Measurements from ENCODE around the gene GALNT10.

DNA sequence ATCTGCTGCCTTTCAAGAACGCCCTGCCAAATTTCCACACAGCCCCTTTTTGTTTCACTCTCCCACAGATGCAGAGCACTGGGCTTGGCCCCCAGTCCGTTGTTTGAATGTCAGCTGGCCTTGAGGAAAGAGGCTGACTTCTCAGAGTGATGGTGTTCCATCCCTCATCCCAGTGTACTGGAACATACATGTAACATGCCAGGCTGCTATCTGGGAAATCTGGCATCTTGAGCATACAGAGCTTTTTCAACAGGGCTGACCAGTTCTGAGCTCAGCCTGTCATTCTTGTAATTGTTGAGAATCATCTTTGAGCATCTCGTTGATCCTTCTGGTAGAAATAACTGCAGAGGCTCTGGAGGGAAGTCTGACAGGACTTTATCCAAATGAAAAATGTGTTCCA lies 2.8 kb downstream of the GALNT10 start:
- TF ChIP-seq, protein P1, sequence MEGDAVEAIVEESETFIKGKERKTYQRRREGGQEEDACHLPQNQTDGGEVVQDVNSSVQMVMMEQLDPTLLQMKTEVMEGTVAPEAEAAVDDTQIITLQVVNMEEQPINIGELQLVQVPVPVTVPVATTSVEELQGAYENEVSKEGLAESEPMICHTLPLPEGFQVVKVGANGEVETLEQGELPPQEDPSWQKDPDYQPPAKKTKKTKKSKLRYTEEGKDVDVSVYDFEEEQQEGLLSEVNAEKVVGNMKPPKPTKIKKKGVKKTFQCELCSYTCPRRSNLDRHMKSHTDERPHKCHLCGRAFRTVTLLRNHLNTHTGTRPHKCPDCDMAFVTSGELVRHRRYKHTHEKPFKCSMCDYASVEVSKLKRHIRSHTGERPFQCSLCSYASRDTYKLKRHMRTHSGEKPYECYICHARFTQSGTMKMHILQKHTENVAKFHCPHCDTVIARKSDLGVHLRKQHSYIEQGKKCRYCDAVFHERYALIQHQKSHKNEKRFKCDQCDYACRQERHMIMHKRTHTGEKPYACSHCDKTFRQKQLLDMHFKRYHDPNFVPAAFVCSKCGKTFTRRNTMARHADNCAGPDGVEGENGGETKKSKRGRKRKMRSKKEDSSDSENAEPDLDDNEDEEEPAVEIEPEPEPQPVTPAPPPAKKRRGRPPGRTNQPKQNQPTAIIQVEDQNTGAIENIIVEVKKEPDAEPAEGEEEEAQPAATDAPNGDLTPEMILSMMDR (IDR thresholded peaks at IDR 0.05), result no peak
- TF ChIP-seq POLR2A (IDR thresholded peaks at IDR 0.05), result no peak
